ENCODE results near the gene PRKCA. TPM values are rescaled to one million over a fixed set of nuclear protein-coding genes. Genes with fewer than 3 reads are reported as not detected.

PRKCA gene
- total and polyA plus RNA-seq, 2 of the 13 experiments (the other 11 are each of a cell fraction or from before 2014, with no cell fraction given) = 18.5 to 21.5 TPM

DNA sequence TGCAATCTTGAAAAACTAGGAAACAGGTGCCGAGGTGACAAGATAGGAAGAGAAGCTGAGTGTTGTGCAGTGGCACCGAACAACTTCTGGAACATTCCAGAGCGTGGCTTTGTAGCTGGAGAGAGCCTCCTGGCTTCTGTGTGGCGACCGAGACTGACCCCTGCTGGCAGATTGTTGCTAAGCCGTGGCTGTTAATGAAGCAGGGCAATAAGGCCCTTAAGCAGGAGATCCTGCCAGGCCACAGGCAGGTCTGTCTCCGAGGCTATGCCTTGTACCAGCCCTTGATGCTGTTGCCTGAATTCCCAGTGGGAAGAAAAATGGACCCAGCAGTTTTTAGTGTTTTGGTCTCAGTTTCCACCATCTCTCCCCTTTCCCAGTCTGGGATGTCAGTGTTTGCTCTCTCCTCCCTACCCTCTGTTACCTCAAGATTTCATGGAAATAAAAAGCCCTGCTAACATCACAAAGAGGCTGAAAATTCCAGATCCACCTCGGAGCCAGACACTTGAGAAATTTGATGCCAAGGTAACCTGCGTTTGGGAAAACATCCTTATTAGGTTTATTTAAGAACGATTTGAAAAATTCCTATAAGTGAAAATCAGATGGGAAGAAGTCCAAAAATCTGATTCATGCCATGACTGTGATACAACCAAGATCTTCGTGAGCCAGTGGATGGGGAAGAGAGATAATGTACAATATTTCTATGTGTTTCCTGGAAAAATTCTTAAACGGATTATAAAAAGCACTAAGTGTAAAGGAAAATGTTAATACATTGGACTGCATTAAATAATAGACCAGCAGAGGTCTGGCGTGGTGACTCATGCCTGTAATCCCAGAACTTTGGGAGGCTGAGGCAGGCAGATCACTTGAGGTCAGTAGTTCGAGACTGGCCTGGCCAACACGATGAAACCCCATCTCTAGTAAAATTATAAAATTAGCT lies 265.1 kb downstream of the PRKCA start (continued):
- TF ChIP-seq ZNF776 (CRISPR knock-in tag; IDR thresholded peaks at IDR 0.05) = no peak
- TF ChIP-seq PCBP2 (optimal IDR thresholded peaks at IDR 0.05; ENCODE audit: low read depth, low read length, poor library complexity, severe bottlenecking) = no peak
- TF ChIP-seq KDM5B (CRISPR knock-in tag; IDR thresholded peaks at IDR 0.05; ENCODE audit: borderline replicate concordance) = peak; percentile 56; the same call in 1 of the 2 replicates
- TF ChIP-seq, protein P1, sequence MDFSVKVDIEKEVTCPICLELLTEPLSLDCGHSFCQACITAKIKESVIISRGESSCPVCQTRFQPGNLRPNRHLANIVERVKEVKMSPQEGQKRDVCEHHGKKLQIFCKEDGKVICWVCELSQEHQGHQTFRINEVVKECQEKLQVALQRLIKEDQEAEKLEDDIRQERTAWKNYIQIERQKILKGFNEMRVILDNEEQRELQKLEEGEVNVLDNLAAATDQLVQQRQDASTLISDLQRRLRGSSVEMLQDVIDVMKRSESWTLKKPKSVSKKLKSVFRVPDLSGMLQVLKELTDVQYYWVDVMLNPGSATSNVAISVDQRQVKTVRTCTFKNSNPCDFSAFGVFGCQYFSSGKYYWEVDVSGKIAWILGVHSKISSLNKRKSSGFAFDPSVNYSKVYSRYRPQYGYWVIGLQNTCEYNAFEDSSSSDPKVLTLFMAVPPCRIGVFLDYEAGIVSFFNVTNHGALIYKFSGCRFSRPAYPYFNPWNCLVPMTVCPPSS (IDR thresholded peaks at IDR 0.05) = no peak
- 0 out of 2 replicates have a peak, but pooled peaks have one; percentile 28 for TF ChIP-seq NCOA2 (CRISPR knock-in tag; IDR thresholded peaks at IDR 0.05)
- TF ChIP-seq CTCF (CRISPR knock-in tag; IDR thresholded peaks at IDR 0.05) = peak; percentile 96
- TF ChIP-seq FOXP4 (CRISPR knock-in tag; IDR thresholded peaks at IDR 0.05) = peak; percentile 74
- TF ChIP-seq PAX8 (CRISPR knock-in tag; IDR thresholded peaks at IDR 0.05; ENCODE audit: borderline replicate concordance) = no peak
- TF ChIP-seq FOXP1 (IDR thresholded peaks at IDR 0.05) = no peak
- TF ChIP-seq FOXP1 (CRISPR knock-in tag; IDR thresholded peaks at IDR 0.05) = no peak
- TF ChIP-seq EEA1 (CRISPR knock-in tag; IDR thresholded peaks at IDR 0.05; ENCODE audit: borderline replicate concordance) = no peak
- no peak for TF ChIP-seq USF2 (IDR thresholded peaks at IDR 0.05; ENCODE audit: low read depth, low read length)
- no peak for TF ChIP-seq USF2 (CRISPR knock-in tag; IDR thresholded peaks at IDR 0.05; ENCODE audit: borderline replicate concordance)
- peak; percentile 76; the same call in 1 of the 2 replicates for TF ChIP-seq ZNF256 (CRISPR knock-in tag; conservative IDR thresholded peaks at IDR 0.05)
- TF ChIP-seq TFE3 (CRISPR knock-in tag; IDR thresholded peaks at IDR 0.05) = no peak; the same call in 1 of the 2 replicates
- TF ChIP-seq, protein P2, sequence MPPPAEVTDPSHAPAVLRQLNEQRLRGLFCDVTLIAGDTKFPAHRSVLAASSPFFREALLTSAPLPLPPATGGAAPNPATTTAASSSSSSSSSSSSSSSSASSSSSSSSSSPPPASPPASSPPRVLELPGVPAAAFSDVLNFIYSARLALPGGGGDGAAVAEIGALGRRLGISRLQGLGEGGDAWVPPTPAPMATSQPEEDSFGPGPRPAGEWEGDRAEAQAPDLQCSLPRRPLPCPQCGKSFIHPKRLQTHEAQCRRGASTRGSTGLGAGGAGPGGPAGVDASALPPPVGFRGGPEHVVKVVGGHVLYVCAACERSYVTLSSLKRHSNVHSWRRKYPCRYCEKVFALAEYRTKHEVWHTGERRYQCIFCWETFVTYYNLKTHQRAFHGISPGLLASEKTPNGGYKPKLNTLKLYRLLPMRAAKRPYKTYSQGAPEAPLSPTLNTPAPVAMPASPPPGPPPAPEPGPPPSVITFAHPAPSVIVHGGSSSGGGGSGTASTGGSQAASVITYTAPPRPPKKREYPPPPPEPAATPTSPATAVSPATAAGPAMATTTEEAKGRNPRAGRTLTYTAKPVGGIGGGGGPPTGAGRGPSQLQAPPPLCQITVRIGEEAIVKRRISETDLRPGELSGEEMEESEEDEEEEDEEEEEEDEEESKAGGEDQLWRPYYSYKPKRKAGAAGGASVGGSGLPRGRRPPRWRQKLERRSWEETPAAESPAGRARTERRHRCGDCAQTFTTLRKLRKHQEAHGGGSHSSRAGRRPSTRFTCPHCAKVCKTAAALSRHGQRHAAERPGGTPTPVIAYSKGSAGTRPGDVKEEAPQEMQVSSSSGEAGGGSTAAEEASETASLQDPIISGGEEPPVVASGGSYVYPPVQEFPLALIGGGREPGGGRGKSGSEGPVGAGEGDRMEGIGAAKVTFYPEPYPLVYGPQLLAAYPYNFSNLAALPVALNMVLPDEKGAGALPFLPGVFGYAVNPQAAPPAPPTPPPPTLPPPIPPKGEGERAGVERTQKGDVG (CRISPR knock-in tag; IDR thresholded peaks at IDR 0.05; ENCODE audit: borderline replicate concordance) = no peak

All from HepG2 (cell line).